H1 (cell line): Measurements from ENCODE around the gene CHST3. TPM values are rescaled to one million over a fixed set of nuclear protein-coding genes. Genes with fewer than 3 reads are reported as not detected.

Source experiments
- CTCF ChIA-PET: fragments of 300-600 bp; sonication (Branson Sonifier 250); formaldehyde crosslinking; loops from one replicate; lab custom pipeline; 2021; ENCODE audit not compliant: partially characterized antibody; lab: Charles Lee
- POLR2A ChIA-PET: fragments of 300-600 bp; sonication (Branson Sonifier 250); formaldehyde crosslinking; loops from one replicate; lab custom pipeline; 2021; ENCODE audit warnings: inconsistent platforms; ENCODE audit not compliant: partially characterized antibody; lab: Charles Lee
- DNase-seq, 2 experiments: peaks; one replicate each; pipeline versions ENCODE4 v3.0.0 to v3.0.0-alpha.2; 2010 to 2022; ENCODE audit warnings: low spot score in 2 of 2, low read depth in 1 of 2, mixed read lengths in 1 of 2
- FAIRE-seq: peaks from 2 replicates; lab custom pipeline; 2011; peaks lifted over from hg19 to GRCh38; lab: Jason Lieb, UNC
- H2AFZ ChIP-seq: 2 replicates; pipeline ENCODE4 v1.8.1; 2012; ENCODE audit warnings: low read length, inconsistent platforms
- H2AK5ac ChIP-seq: 2 replicates; pipeline ENCODE4 v1.6.1; 2013; ENCODE audit warnings: low read depth, low read length
- H2BK120ac ChIP-seq: replicated peaks from 2 replicates; pipeline ENCODE3; 2013; ENCODE audit warnings: low read depth, low read length, inconsistent platforms
- H2BK12ac ChIP-seq: 2 replicates; pipeline ENCODE4 v1.6.1; 2013; ENCODE audit warnings: low read depth, low read length
- H2BK15ac ChIP-seq: 2 replicates; pipeline ENCODE4 v1.6.1; 2013; ENCODE audit warnings: low read length
- H2BK20ac ChIP-seq: 2 replicates; pipeline ENCODE4 v1.6.1; 2013; ENCODE audit warnings: low read length
- H2BK5ac ChIP-seq: 2 replicates; pipeline ENCODE4 v1.6.1; 2013; ENCODE audit warnings: low read depth, low read length
- H3K14ac ChIP-seq: 2 replicates; pipeline ENCODE4 v1.6.1; 2013; ENCODE audit warnings: inconsistent platforms; ENCODE audit not compliant: insufficient read length
- H3K18ac ChIP-seq: 2 replicates; pipeline ENCODE4 v1.6.1; 2013; ENCODE audit warnings: low read length; ENCODE audit errors: extremely low read depth
- H3K23ac ChIP-seq: 2 replicates; pipeline ENCODE4 v1.6.1; 2013; ENCODE audit warnings: inconsistent platforms; ENCODE audit not compliant: insufficient read length
- H3K23me2 ChIP-seq: 2 replicates; pipeline ENCODE4 v1.6.1; 2013; ENCODE audit warnings: low read depth, low read length
- H3K27ac ChIP-seq: 2 replicates; pipeline ENCODE4 v1.6.1; 2011; ENCODE audit warnings: low read depth, low read length, inconsistent platforms
- H3K27me3 ChIP-seq, 4 experiments: replicated peaks in 1 of 4; 1 replicate in 1 of 4; 2 replicates in 3 of 4; pipeline versions ENCODE4 v1.6.1 to v1.8.1; 2011 to 2013; ENCODE audit warnings: low read length in 3 of 4, mild to moderate bottlenecking in 3 of 4, inconsistent platforms in 2 of 4, mixed read lengths in 2 of 4, moderate library complexity in 1 of 4; ENCODE audit not compliant: control insufficient read depth in 3 of 4, insufficient read depth in 3 of 4; ENCODE audit errors: extremely low read depth in 1 of 4
- H3K36me3 ChIP-seq, 4 experiments: 2 replicates each; pipeline versions ENCODE4 v1.6.1 to v1.8.1; 2011 to 2013; ENCODE audit warnings: mild to moderate bottlenecking in 4 of 4, low read length in 3 of 4, moderate library complexity in 2 of 4, control low read depth in 1 of 4, inconsistent platforms in 1 of 4; ENCODE audit not compliant: insufficient read depth in 4 of 4, control insufficient read depth in 2 of 4
- H3K4ac ChIP-seq: replicated peaks from 2 replicates; pipeline ENCODE3; 2013; ENCODE audit warnings: low read length, low read depth, mixed read lengths, inconsistent platforms; ENCODE audit not compliant: insufficient read length
- H3K4me1 ChIP-seq, 4 experiments: replicated peaks in 1 of 4; 1 replicate in 1 of 4; 2 replicates in 3 of 4; pipeline versions ENCODE4 v1.6.1 to v1.8.1; 2011 to 2013; ENCODE audit warnings: low read length in 3 of 4, inconsistent platforms in 2 of 4, mixed read lengths in 1 of 4; ENCODE audit not compliant: insufficient read depth in 4 of 4, control insufficient read depth in 3 of 4
- H3K4me2 ChIP-seq, 2 experiments: 2 replicates each; pipeline versions ENCODE4 v1.6.1 to v1.8.1; 2011 to 2013; ENCODE audit warnings: low read depth in 2 of 2, low read length in 2 of 2, control low read depth in 1 of 2, inconsistent platforms in 1 of 2, mild to moderate bottlenecking in 1 of 2; ENCODE audit not compliant: insufficient read depth in 1 of 2
- H3K4me3 ChIP-seq, 4 experiments: fragments of 200-600, 300-600 bp in 1 of 4; sonication (generic), shearing (Covaris generic), sonication (Bioruptor Twin) in 1 of 4; 2 replicates each; pipeline versions ENCODE4 v1.5.1 to v1.8.1; 2011 to 2016; ENCODE audit warnings: low read length in 4 of 4, low read depth in 3 of 4, control low read depth in 2 of 4, inconsistent platforms in 2 of 4, mild to moderate bottlenecking in 2 of 4, mixed read lengths in 1 of 4, moderate library complexity in 1 of 4; ENCODE audit not compliant: insufficient read depth in 2 of 4; ENCODE audit errors: extremely low read depth in 1 of 4
- H3K56ac ChIP-seq: replicated peaks from 2 replicates; pipeline ENCODE3; 2013; ENCODE audit warnings: low read depth, mild to moderate bottlenecking, mixed read lengths, low read length, inconsistent platforms; ENCODE audit not compliant: insufficient read length
- H3K79me1 ChIP-seq: 2 replicates; pipeline ENCODE4 v1.6.1; 2013; ENCODE audit warnings: low read depth, low read length, control low read depth
- H3K79me2 ChIP-seq, 2 experiments: 2 replicates each; pipeline versions ENCODE4 v1.6.1 to v1.8.1; 2012 to 2013; ENCODE audit warnings: low read length in 2 of 2, mild to moderate bottlenecking in 2 of 2, inconsistent platforms in 1 of 2; ENCODE audit not compliant: insufficient read depth in 2 of 2, control insufficient read depth in 1 of 2
- H3K9ac ChIP-seq, 4 experiments: replicated peaks in 1 of 4; 1 replicate in 1 of 4; 2 replicates in 3 of 4; pipeline versions ENCODE4 v1.6.1 to v1.8.1; 2011 to 2013; ENCODE audit warnings: low read depth in 3 of 4, low read length in 3 of 4, control low read depth in 2 of 4, mild to moderate bottlenecking in 2 of 4, moderate library complexity in 2 of 4, inconsistent platforms in 1 of 4; ENCODE audit errors: extremely low read depth in 1 of 4
- H3K9me3 ChIP-seq, 2 experiments: 2 replicates each; pipeline versions ENCODE4 v1.6.1 to v1.8.1; 2012 to 2013; ENCODE audit warnings: mild to moderate bottlenecking in 2 of 2, moderate library complexity in 2 of 2, control low read depth in 1 of 2, inconsistent platforms in 1 of 2, low read depth in 1 of 2, low read length in 1 of 2, mixed read lengths in 1 of 2; ENCODE audit not compliant: insufficient read depth in 2 of 2
- H4K20me1 ChIP-seq, 2 experiments: replicated peaks in 1 of 2; 2 replicates each; pipeline versions ENCODE3 to v1.8.1; 2011 to 2013; ENCODE audit warnings: inconsistent platforms in 2 of 2, low read length in 2 of 2, mild to moderate bottlenecking in 1 of 2; ENCODE audit not compliant: insufficient read depth in 2 of 2, control insufficient read depth in 1 of 2
- H4K5ac ChIP-seq: 2 replicates; pipeline ENCODE4 v1.6.1; 2013; ENCODE audit warnings: low read length, low read depth, mixed read lengths, inconsistent platforms; ENCODE audit not compliant: insufficient read length
- H4K8ac ChIP-seq: 2 replicates; pipeline ENCODE4 v1.8.0; 2013; ENCODE audit warnings: mild to moderate bottlenecking, moderate library complexity, low read length, inconsistent platforms; ENCODE audit not compliant: insufficient read depth; ENCODE audit errors: extremely low read depth
- H4K91ac ChIP-seq: replicated peaks from 2 replicates; pipeline ENCODE3; 2013; ENCODE audit warnings: low read length, mixed read lengths, inconsistent platforms; ENCODE audit not compliant: insufficient read length
- ATF3 ChIP-seq: IDR thresholded peaks from 2 replicates; pipeline ENCODE4 v1.6.1; 2011; ENCODE audit warnings: low read depth, mild to moderate bottlenecking, low read length; ENCODE audit not compliant: insufficient read depth
- BACH1 ChIP-seq: IDR thresholded peaks from 2 replicates; pipeline ENCODE4 v1.6.1; 2012; ENCODE audit warnings: low read length, improper control_type of control experiment
- BCL11A ChIP-seq, 2 experiments: IDR thresholded peaks; one replicate each; pipeline ENCODE4 v1.6.1; 2011; ENCODE audit warnings: low read depth in 2 of 2, low read length in 2 of 2, mild to moderate bottlenecking in 2 of 2
- BRCA1 ChIP-seq: IDR thresholded peaks from 2 replicates; pipeline ENCODE4 v1.6.1; 2012; ENCODE audit warnings: low read depth, low read length, improper control_type of control experiment
- CHD2 ChIP-seq: IDR thresholded peaks from 2 replicates; pipeline ENCODE4 v1.6.1; 2012; ENCODE audit warnings: low read length, improper control_type of control experiment
- GTF2F1 ChIP-seq: IDR thresholded peaks from 2 replicates; pipeline ENCODE4 v1.6.1; 2012; ENCODE audit warnings: low read depth, low read length, improper control_type of control experiment, borderline replicate concordance
- JUN ChIP-seq: IDR thresholded peaks from 2 replicates; pipeline ENCODE4 v1.6.1; 2011; ENCODE audit warnings: low read depth, mild to moderate bottlenecking, improper control_type of control experiment, low read length
- POLR2AphosphoS5 ChIP-seq: IDR thresholded peaks from 2 replicates; pipeline ENCODE4 v1.6.1; 2011; ENCODE audit warnings: low read depth, low read length
- SRF ChIP-seq: IDR thresholded peaks from 2 replicates; pipeline ENCODE4 v1.6.1; 2011; ENCODE audit warnings: mild to moderate bottlenecking, low read depth, low read length, moderate library complexity
- TAF1 ChIP-seq: IDR thresholded peaks from 2 replicates; pipeline ENCODE4 v1.6.1; 2011; ENCODE audit warnings: mild to moderate bottlenecking, low read depth, low read length
- WGBS, 2 experiments: shearing (Covaris generic) in 1 of 2; methylation state at CpG; one replicate each; pipeline versions ENCODE4 v1.1.6 to v1.1.7; 2013 to 2015; ENCODE audit warnings: low lambda C conversion rate in 2 of 2, mixed read lengths in 2 of 2, inconsistent platforms in 1 of 2, low coverage in 1 of 2, missing lambda C conversion rate in 1 of 2; ENCODE audit not compliant: insufficient replicate concordance in 2 of 2, insufficient coverage in 1 of 2, insufficient read length in 1 of 2; ENCODE audit errors: extremely low coverage in 1 of 2, missing lambda C conversion rate in 1 of 2; 5-methylcytosine and 5-hydroxymethylcytosine counted together
- polyA plus RNA-seq, 7 experiments: library from polyadenylated mRNA; depleted of rRNA in 3 of 7; stranded (reverse) in 5 of 7; unstranded in 2 of 7; fragments of >200 nt in 5 of 7; fragments of 200-250 nt in 2 of 7; gene quantifications; 1 replicate in 5 of 7; 2 replicates in 1 of 7; 4 replicates in 1 of 7; pipeline versions ENCODE4 v1.2.1 to v1.2.3, GENCODE V29; 2011 to 2013; ENCODE audit warnings: missing spikeins in 2 of 7, mixed read lengths in 2 of 7
- total RNA-seq: library from RNA; stranded (reverse); fragmentation: NEBNext Ultra II Directional; extraction: Animal tissue kit (Norgen Biotek cat#: 25700); gene quantifications from 2 replicates; pipeline ENCODE4 v1.2.1, GENCODE V29; 2021

Gene CHST3
- total and polyA plus RNA-seq, 2 of the 8 experiments (the other 6 are each of a cell fraction or from before 2014, with no cell fraction given) = 2.0 to 5.8 TPM

GRCh38 chr10:72011016-72011415, 46.8 kb downstream of the CHST3 start:
- H3K18ac ChIP-seq = no peak overlapping the region
- FAIRE-seq (no peak), DNase-seq (no peak)
- H3K27me3 ChIP-seq = no peaks in the 10 kb centered on the region
- TF ChIP-seq BCL11A (IDR thresholded peaks at IDR 0.05; ENCODE audit: low read depth in 2 of 2, low read length in 2 of 2) (no peak), ATF3 (no peak), BRCA1 (no peak), TAF1 (no peak), BACH1 (no peak), POLR2AphosphoS5 (no peak), GTF2F1 (no peak), SRF (no peak), JUN (no peak), CHD2 (no peak)
- no peak overlapping the region for H2BK20ac ChIP-seq
- H3K4me2 ChIP-seq = no peak overlapping the region
- no peak overlapping the region for H3K56ac ChIP-seq
- H3K23ac ChIP-seq = no peak overlapping the region
- H3K4ac ChIP-seq = no peak overlapping the region
- H4K5ac ChIP-seq = no peak overlapping the region
- H3K23me2 ChIP-seq = no peaks in the 10 kb centered on the region
- H2BK120ac ChIP-seq = no peak overlapping the region
- H4K8ac ChIP-seq = no peak overlapping the region
- H3K4me3 ChIP-seq = no peak overlapping the region
- no peak overlapping the region for H3K9ac ChIP-seq
- no peak overlapping the region for H4K91ac ChIP-seq
- H2BK12ac ChIP-seq = no peak overlapping the region
- H2BK5ac ChIP-seq = no peak overlapping the region
- no peaks in the 10 kb centered on the region for H4K20me1 ChIP-seq
- CTCF ChIA-PET = interaction anchor here (0.8 kb wide), 1 partner anchor 39 kb away, joined by 3 read pairs; no protein-coding TSS in a partner anchor
- no peaks in the 10 kb centered on the region for H3K9me3 ChIP-seq
- 89% methylated on average over 9 of the region's 9 CpGs; no CpG with 5 or more reads in 1 of the 2 experiments for WGBS, 2 experiments
- H3K79me1 ChIP-seq = no peaks in the 10 kb centered on the region
- no peak overlapping the region for H2BK15ac ChIP-seq
- no peaks in the 10 kb centered on the region; a peak in 1 of 7 replicates for H3K4me1 ChIP-seq
- H3K27ac ChIP-seq = no peak overlapping the region
- no peaks in the 10 kb centered on the region for H3K79me2 ChIP-seq
- H3K36me3 ChIP-seq = peaks cover 0 to 5% (median 0%) of the 10 kb centered on the region in 4 experiments; a peak in 2 of 8 replicates
- POLR2A ChIA-PET = interaction anchor here (0.6 kb wide), 1 partner anchor 106 kb away, joined by 3 read pairs; no protein-coding TSS in a partner anchor
- H3K14ac ChIP-seq = no peak overlapping the region
- H2AFZ ChIP-seq = no peak overlapping the region
- H2AK5ac ChIP-seq = no peak overlapping the region
